IMR-90 (cell line): Measurements from ENCODE around the gene ITCH.

Experiments used
- RCOR1 ChIP-seq: IDR thresholded peaks from 2 replicates; pipeline ENCODE4 v1.6.1; 2012; ENCODE audit warnings: mild to moderate bottlenecking, low read length, improper control_type of control experiment; ENCODE audit not compliant: insufficient replicate concordance
- RFX5 ChIP-seq: IDR thresholded peaks from 2 replicates; pipeline ENCODE4 v1.8.0; 2012; ENCODE audit warnings: low read depth, mild to moderate bottlenecking, low read length, moderate library complexity
- USF2 ChIP-seq: fragments of 150-350 bp; IDR thresholded peaks from 2 replicates; pipeline ENCODE4 v1.6.1; 2017; ENCODE audit warnings: mild to moderate bottlenecking, antibody characterized with exemption, low read length, low read depth

GRCh38 chr20:34316196-34316814, 46.8 kb upstream of the ITCH start:
- TF ChIP-seq USF2 (no peak), RFX5 (no peak), RCOR1 (no peak)
